Activated CD4-positive, alpha-beta T cell treated with anti-CD3 and anti-CD28 coated beads for 48 hours (primary cell): Measurements from ENCODE around the gene C3orf85.

Source experiments
- DNase-seq: peaks from one replicate; pipeline ENCODE4 v3.0.0-alpha.2; 2020

Gene C3orf85

GRCh38 chr3:109154979-109155378 is 18.5 kb downstream of the C3orf85 start:
- DNase-seq: no peak

- no peak for DNase-seq
Observed at GRCh38 chr3:109155828-109156227, 19.3 kb downstream of the C3orf85 start.

GRCh38 chr3:109161487-109162123 is 25.1 kb downstream of the C3orf85 start:
- DNase-seq: no peak

GRCh38 chr3:109165905-109166304 is 29.4 kb downstream of the C3orf85 start:
- DNase-seq: no peak

- DNase-seq: no peak
Observed at GRCh38 chr3:109171479-109171878, 35.0 kb downstream of the C3orf85 start.

- DNase-seq: no peak
Observed at GRCh38 chr3:109175411-109175810, 38.9 kb downstream of the C3orf85 start.

- no peak for DNase-seq
Observed at GRCh38 chr3:109176726-109177125, 40.2 kb downstream of the C3orf85 start.

- no peak for DNase-seq
Observed at GRCh38 chr3:109177908-109178307, 41.4 kb downstream of the C3orf85 start.

- DNase-seq: no peak
Observed at GRCh38 chr3:109178708-109179107, 42.2 kb downstream of the C3orf85 start.

- DNase-seq: no peak
Observed at GRCh38 chr3:109184726-109185125, 48.2 kb downstream of the C3orf85 start.

GRCh38 chr3:109187390-109187789 is 50.9 kb downstream of the C3orf85 start:
- DNase-seq: no peak

- no peak for DNase-seq
Observed at GRCh38 chr3:109188741-109189140, 52.2 kb downstream of the C3orf85 start.

GRCh38 chr3:109191421-109191820 is 54.9 kb downstream of the C3orf85 start:
- no peak for DNase-seq

- DNase-seq: no peak
Observed at GRCh38 chr3:109195815-109196214, 59.3 kb downstream of the C3orf85 start.
